PC-3 (cell line): ENCODE measurements around the gene CLN6. TPM values are rescaled to one million over a fixed set of nuclear protein-coding genes. Genes with fewer than 3 reads are reported as not detected.

ENCODE experiments used
- ATAC-seq: fragments of 200-7000 bp; cut with Tn5 transposase; 2 replicates; pipeline ENCODE4 v1.9.1; 2020; ENCODE audit warnings: mild to moderate bottlenecking, moderate library complexity
- Bru-seq: library from RNA; stranded (reverse); fragments of 400-500 nt; gene quantifications from one replicate; lab custom pipeline; 2021; lab: Mats Ljungman, UMichigan
- BruChase-seq, 2 experiments: library from RNA; stranded (reverse); fragments of 400-500 nt; gene quantifications; one replicate each; lab custom pipeline; 2021; lab: Mats Ljungman, UMichigan
- BruUV-seq: library from RNA; stranded (reverse); fragments of 400-500 nt; replicated peaks from 2 replicates; lab custom pipeline; 2021; lab: Mats Ljungman, UMichigan
- CTCF ChIA-PET: fragments of 300-600 bp; sonication (Branson Sonifier 250); formaldehyde crosslinking; loops from one replicate; lab custom pipeline; 2022; ENCODE audit warnings: antibody characterized with exemption; lab: Charles Lee
- POLR2A ChIA-PET: fragments of 300-600 bp; sonication (Branson Sonifier 250); formaldehyde crosslinking; loops from one replicate; lab custom pipeline; 2022; ENCODE audit warnings: antibody characterized with exemption; ENCODE audit not compliant: unreplicated experiment; lab: Charles Lee
- DNase-seq: peaks from one replicate; pipeline ENCODE4 v3.0.0-alpha.2; 2015
- H2AFZ ChIP-seq: fragments of 300-600 bp; sonication (generic); 2 replicates; pipeline ENCODE4 v1.6.0; 2016; ENCODE audit warnings: antibody characterized with exemption, low read length
- H3F3A ChIP-seq: fragments of 300-600 bp; sonication (generic); one replicate; pipeline ENCODE4 v1.6.0; 2017; ENCODE audit warnings: antibody characterized with exemption, low read length, control low read depth, mild to moderate bottlenecking; ENCODE audit not compliant: unreplicated experiment
- H3K27ac ChIP-seq: fragments of 300-600 bp; sonication (generic); 2 replicates; pipeline ENCODE4 v1.5.1; 2016; ENCODE audit warnings: mild to moderate bottlenecking, low read length
- H3K27me3 ChIP-seq: fragments of 300-600 bp; sonication (generic); 2 replicates; pipeline ENCODE4 v1.6.1; 2016; ENCODE audit warnings: low read length, mixed read lengths
- H3K36me3 ChIP-seq: fragments of 300-600 bp; sonication (generic); 2 replicates; pipeline ENCODE4 v1.6.1; 2016; ENCODE audit warnings: low read depth, mixed run types, low read length, mixed read lengths
- H3K4me1 ChIP-seq: fragments of 300-600 bp; sonication (generic); 2 replicates; pipeline ENCODE4 v1.5.1; 2016; ENCODE audit warnings: low read length; ENCODE audit not compliant: insufficient read depth
- H3K4me2 ChIP-seq: fragments of 300-600 bp; sonication (generic); 2 replicates; pipeline ENCODE4 v1.6.0; 2016; ENCODE audit warnings: low read length
- H3K4me3 ChIP-seq: fragments of 300-600 bp; sonication (generic); 2 replicates; pipeline ENCODE4 v1.5.1; 2016; ENCODE audit warnings: mild to moderate bottlenecking, low read length, mixed read lengths
- H3K79me2 ChIP-seq: fragments of 300-600 bp; sonication (generic); 2 replicates; pipeline ENCODE4 v1.6.1; 2017; ENCODE audit warnings: low read length, mixed read lengths
- H3K9ac ChIP-seq: fragments of 300-600 bp; sonication (generic); 2 replicates; pipeline ENCODE4 v1.6.0; 2016; ENCODE audit warnings: mild to moderate bottlenecking, low read length
- H3K9me2 ChIP-seq: fragments of 300-600 bp; sonication (generic); replicated peaks from 2 replicates; pipeline ENCODE4 v1.6.1; 2016; ENCODE audit warnings: mixed run types, low read length, mixed read lengths
- H3K9me3 ChIP-seq: fragments of 300-600 bp; sonication (generic); 2 replicates; pipeline ENCODE4 v1.6.1; 2016; ENCODE audit warnings: low read length, mixed read lengths
- H4K20me1 ChIP-seq: fragments of 300-600 bp; sonication (generic); 2 replicates; pipeline ENCODE4 v1.6.1; 2016; ENCODE audit warnings: low read length, mixed read lengths
- EZH2 ChIP-seq: fragments of 300-600 bp; sonication (generic); IDR thresholded peaks from one replicate; pipeline ENCODE4 v1.6.1; 2017; ENCODE audit warnings: antibody characterized with exemption, mild to moderate bottlenecking, low read length; ENCODE audit not compliant: unreplicated experiment
- EZH2phosphoT487 ChIP-seq: fragments of 300-600 bp; sonication (generic); IDR thresholded peaks from 2 replicates; pipeline ENCODE4 v1.6.1; 2018; ENCODE audit warnings: mild to moderate bottlenecking, antibody characterized with exemption, low read length, borderline replicate concordance
- intact Hi-C: fragments of 100-400 bp; cut with micrococcal nuclease; formaldehyde crosslinking; loops from 2 replicates; pipeline ENCODE4 v1.9.0; 2023
- long read RNA-seq: library from polyadenylated mRNA; unstranded; transcript quantifications from one replicate; pipeline ENCODE4 v2.0.0, GENCODE V29; 2021; ENCODE audit not compliant: unreplicated experiment
- total RNA-seq: library from RNA; depleted of rRNA; stranded (reverse); fragments of >200 nt; gene quantifications from 2 replicates; pipeline ENCODE4 v1.2.3, GENCODE V29; 2014; rRNA removed
- TF ChIP-seq, protein P1 (sequence below): fragments of 300-600 bp; sonication (generic); conservative IDR thresholded peaks from 2 replicates; pipeline ENCODE4 v1.5.1; 2017; ENCODE audit warnings: antibody characterized with exemption, low read depth, mild to moderate bottlenecking, low read length

The CLN6 gene
- 33.4 and 42.2 TPM in 2 replicates for total RNA-seq
- percentile 33 among the genes with signal in this experiment for Bru-seq, nascent RNA
- BruChase-seq, experiment 1, labeled RNA remaining after a 6-hour chase = percentile 40 among the genes with signal in this experiment
- BruChase-seq, experiment 2, labeled RNA remaining after a 2-hour chase = percentile 36 among the genes with signal in this experiment
- long read RNA-seq, partial matches to known transcripts = 3 of 15 reads
- long read RNA-seq, other reads (novel, unspliced or antisense) = 7 of 15 reads

DNA sequence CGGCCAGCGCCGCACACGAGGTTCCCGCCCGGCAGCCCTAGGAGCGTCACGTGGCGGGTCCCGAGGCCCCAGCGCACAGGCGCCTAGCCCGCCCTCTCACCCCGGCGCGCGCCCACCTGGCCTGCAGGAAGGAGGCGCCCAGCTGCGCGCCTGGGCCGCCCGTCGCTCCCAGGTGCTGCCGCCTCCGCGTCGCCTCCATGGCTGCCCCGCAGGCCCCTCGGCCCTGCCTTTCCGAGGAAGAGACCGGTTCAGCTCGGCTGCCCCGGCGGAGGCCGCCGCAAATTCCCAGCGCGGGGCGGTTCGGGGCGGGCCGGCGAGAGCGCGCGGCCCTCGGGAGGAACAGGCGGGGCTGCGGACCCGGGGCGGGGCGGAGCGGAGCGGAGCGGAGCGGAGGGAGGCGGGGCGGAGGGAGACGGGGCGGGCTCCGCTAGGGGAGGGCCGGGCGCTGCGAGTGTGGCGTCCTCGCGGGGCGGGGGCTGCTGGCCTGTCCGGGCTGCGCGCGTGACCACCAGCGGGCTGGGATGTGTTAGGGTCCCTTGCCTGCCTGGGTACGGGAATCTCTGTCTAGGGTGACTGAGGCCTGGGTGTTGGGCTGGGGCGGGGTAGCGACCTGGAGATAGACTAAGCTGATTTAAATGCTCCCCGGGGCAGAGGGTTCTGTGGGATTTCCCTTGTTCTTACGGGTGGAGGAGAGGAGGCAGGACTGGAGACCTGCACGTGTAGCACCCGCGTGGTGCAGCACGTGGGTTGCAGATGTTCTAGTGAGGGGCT lies at the start of gene CLN6:
Gene CLN6 (minus strand): TSS at position 343 of the 771 bp plus-strand sequence. CDS start 144 bp downstream, at position 199.
- H4K20me1 ChIP-seq = 0 out of 2 replicates have a peak, but pooled peaks cover 19% of the 10 kb centered on the region
- no peaks in the 10 kb centered on the region for H3K9me2 ChIP-seq
- ChIA-PET POLR2A (no interaction called here), CTCF (interaction anchor here (0.5 kb wide), 1 partner anchor 444 kb away, joined by 3 read pairs; no protein-coding TSS in a partner anchor)
- H3K9ac ChIP-seq = peak within 1 kb of the TSS; percentile 98
- no TSS peak for BruUV-seq
- peaks cover 49% of the 10 kb centered on the region for H3K79me2 ChIP-seq
- peak; percentile 71 for DNase-seq
- ATAC-seq = peak; percentile 84
- H3K4me1 ChIP-seq = peaks cover 16% of the 10 kb centered on the region
- intact Hi-C loops = no loop called here
- H3K9me3 ChIP-seq = no peaks in the 10 kb centered on the region
- no peaks in the 10 kb centered on the region for H3F3A ChIP-seq
- peak within 1 kb of the TSS; percentile 61 for H3K27ac ChIP-seq
- no peaks in the 10 kb centered on the region for H3K36me3 ChIP-seq
- H3K27me3 ChIP-seq = no peaks in the 10 kb centered on the region
- H3K4me2 ChIP-seq = peak within 1 kb of the TSS; percentile 93
- H2AFZ ChIP-seq = peak within 1 kb of the TSS; percentile 86
- no peak for TF ChIP-seq EZH2phosphoT487
- TF ChIP-seq, protein P1, sequence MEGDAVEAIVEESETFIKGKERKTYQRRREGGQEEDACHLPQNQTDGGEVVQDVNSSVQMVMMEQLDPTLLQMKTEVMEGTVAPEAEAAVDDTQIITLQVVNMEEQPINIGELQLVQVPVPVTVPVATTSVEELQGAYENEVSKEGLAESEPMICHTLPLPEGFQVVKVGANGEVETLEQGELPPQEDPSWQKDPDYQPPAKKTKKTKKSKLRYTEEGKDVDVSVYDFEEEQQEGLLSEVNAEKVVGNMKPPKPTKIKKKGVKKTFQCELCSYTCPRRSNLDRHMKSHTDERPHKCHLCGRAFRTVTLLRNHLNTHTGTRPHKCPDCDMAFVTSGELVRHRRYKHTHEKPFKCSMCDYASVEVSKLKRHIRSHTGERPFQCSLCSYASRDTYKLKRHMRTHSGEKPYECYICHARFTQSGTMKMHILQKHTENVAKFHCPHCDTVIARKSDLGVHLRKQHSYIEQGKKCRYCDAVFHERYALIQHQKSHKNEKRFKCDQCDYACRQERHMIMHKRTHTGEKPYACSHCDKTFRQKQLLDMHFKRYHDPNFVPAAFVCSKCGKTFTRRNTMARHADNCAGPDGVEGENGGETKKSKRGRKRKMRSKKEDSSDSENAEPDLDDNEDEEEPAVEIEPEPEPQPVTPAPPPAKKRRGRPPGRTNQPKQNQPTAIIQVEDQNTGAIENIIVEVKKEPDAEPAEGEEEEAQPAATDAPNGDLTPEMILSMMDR = no peak
- TF ChIP-seq EZH2 = no peak
- peak within 1 kb of the TSS; percentile 90 for H3K4me3 ChIP-seq

DNA sequence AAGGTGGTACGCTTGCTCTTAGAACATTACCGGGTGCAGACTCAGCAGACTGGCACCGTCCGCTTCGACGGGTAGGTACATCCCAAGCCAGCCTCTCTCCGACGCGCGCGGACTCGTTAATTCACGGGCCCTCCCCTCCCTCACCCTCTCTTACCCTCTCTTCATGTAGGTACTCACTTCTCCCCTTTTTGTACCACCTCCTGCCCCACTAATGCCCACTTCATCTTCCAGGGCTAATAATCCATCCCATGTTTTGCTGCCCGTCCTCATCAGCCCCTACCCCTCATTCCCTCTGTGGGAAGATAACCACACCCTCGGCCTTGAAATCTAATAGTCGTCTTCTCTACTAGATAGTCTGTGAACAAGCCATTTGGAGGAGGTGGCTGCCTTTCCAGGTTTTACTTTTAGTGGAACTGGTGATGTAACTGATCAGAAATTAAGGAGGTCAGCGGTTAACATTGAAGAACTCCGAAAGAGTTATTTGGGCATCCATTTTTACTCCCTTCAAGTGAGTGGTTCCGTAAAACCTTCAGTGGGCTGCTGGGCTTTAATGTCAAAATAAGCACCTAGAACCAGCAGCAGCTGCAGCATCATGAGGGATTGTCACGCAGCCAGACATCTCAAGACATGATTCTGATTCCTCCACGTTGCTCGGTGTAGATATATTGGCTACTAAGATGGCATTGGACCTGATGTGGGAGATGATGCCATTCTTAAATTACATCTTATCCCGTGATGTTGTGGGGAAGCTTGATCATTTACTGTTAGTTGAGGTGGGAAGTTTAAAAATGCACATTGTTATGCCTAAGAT lies 49.3 kb upstream of the CLN6 start:
- TF ChIP-seq EZH2phosphoT487 = no peak
- TF ChIP-seq EZH2 = no peak
- TF ChIP-seq, protein P1 = no peak; the same call in 1 of the 2 replicates
- DNase-seq (peak; percentile 32), ATAC-seq (peak; percentile 7)
- Histone ChIP-seq H3K4me2 (peak overlapping the region; percentile 99), H3K36me3 (no peaks in the 10 kb centered on the region; the same call in 1 of the 2 replicates), H3K9me2 (no peaks in the 10 kb centered on the region), H4K20me1 (peaks cover 48% of the 10 kb centered on the region), H3K9me3 (no peaks in the 10 kb centered on the region), H3K4me3 (peak overlapping the region; percentile 89), H3K9ac (peak overlapping the region; percentile 96), H3K79me2 (peaks cover 59% of the 10 kb centered on the region), H3K4me1 (peaks cover 54% of the 10 kb centered on the region), H3K27ac (peak overlapping the region; percentile 95), H3F3A (no peaks in the 10 kb centered on the region), H2AFZ (peak overlapping the region; percentile 93), H3K27me3 (no peaks in the 10 kb centered on the region)
- BruUV-seq = TSS peak; percentile 45
- ChIA-PET CTCF (no interaction called here), POLR2A (no interaction called here)
- intact Hi-C loops = loop anchor here (2.0 kb wide), 2 partner anchors 26 to 74 kb away; no protein-coding TSS in a partner anchor
